WTC11 (cell line): ENCODE results near the gene MAP7.

ENCODE experiments used
- FOXJ3 ChIP-seq: sonication (generic); formaldehyde crosslinking; IDR thresholded peaks from 2 replicates; pipeline ENCODE4 v1.9.0; 2021; ENCODE audit warnings: missing genetic modification reagents, mild to moderate bottlenecking, borderline replicate concordance
- TEAD4 ChIP-seq: sonication (generic); formaldehyde crosslinking; IDR thresholded peaks from 2 replicates; pipeline ENCODE4 v1.8.0; 2022; ENCODE audit warnings: mild to moderate bottlenecking, missing genetic modification reagents
- TF ChIP-seq, protein P1 (sequence below): fragments of 200-600 bp; IDR thresholded peaks from 2 replicates; pipeline ENCODE4 v1.8.0; 2022; ENCODE audit warnings: antibody characterized with exemption
- TF ChIP-seq, protein P2 (sequence below): sonication (generic); formaldehyde crosslinking; conservative IDR thresholded peaks from 2 replicates; pipeline ENCODE4 v1.8.1; 2022; ENCODE audit warnings: mild to moderate bottlenecking, missing genetic modification reagents

DNA sequence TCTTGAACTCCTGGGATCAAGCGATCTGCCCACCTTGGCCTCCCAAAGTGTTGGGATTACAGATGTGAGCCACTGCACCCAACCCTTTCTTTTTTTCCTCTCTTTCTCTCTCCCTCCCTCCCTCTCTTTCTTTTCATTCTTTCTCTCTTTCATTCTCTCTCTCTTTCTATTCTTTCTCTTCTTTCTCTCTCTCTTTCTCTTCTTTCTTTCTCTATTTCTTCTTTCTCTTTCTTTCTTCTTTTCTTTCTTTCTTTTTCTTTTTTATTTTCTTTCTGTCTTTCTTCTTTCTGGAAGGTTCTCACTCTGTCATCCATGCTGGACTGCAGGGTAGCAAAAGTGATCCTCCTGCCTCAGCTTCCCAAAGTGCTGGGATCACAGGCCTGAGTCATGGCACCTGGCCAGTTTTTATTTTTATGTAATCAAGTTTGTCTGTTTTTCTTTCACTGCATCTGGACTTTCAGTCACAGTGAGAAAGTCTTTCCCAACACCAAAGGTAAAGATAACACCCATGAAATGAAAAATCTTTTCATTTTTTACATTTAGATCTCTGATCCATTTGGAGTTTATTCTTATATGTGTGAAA is 240.4 kb downstream of the MAP7 start:
- TF ChIP-seq, protein P1, sequence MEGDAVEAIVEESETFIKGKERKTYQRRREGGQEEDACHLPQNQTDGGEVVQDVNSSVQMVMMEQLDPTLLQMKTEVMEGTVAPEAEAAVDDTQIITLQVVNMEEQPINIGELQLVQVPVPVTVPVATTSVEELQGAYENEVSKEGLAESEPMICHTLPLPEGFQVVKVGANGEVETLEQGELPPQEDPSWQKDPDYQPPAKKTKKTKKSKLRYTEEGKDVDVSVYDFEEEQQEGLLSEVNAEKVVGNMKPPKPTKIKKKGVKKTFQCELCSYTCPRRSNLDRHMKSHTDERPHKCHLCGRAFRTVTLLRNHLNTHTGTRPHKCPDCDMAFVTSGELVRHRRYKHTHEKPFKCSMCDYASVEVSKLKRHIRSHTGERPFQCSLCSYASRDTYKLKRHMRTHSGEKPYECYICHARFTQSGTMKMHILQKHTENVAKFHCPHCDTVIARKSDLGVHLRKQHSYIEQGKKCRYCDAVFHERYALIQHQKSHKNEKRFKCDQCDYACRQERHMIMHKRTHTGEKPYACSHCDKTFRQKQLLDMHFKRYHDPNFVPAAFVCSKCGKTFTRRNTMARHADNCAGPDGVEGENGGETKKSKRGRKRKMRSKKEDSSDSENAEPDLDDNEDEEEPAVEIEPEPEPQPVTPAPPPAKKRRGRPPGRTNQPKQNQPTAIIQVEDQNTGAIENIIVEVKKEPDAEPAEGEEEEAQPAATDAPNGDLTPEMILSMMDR: no peak
- TF ChIP-seq TEAD4 (CRISPR knock-in tag) (no peak), FOXJ3 (CRISPR knock-in tag) (no peak)
- TF ChIP-seq, protein P2, sequence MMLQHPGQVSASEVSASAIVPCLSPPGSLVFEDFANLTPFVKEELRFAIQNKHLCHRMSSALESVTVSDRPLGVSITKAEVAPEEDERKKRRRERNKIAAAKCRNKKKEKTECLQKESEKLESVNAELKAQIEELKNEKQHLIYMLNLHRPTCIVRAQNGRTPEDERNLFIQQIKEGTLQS (CRISPR knock-in tag): no peak
